Gastrocnemius medialis (tissue), 4 donors: Measurements from ENCODE around the gene FAM3D.

Experiments
- CTCF ChIP-seq, 5 experiments: fragments of 450-650 bp in 3 of 5; fragments of 200-600 bp in 2 of 5; sonication (generic) in 2 of 5; IDR thresholded peaks in 4 of 5; conservative IDR thresholded peaks in 1 of 5; 1 replicate in 4 of 5; 2 replicates in 1 of 5; pipeline ENCODE4 v1.5.1; 2016 to 2019; ENCODE audit warnings: antibody characterized with exemption in 5 of 5, mild to moderate bottlenecking in 3 of 5, moderate library complexity in 3 of 5
- POLR2A ChIP-seq, 2 donors: fragments of 450-650 bp; IDR thresholded peaks; one replicate each; pipeline ENCODE4 v1.6.1; 2017; ENCODE audit warnings: antibody characterized with exemption in 2 of 2, mild to moderate bottlenecking in 2 of 2, moderate library complexity in 2 of 2

- TF ChIP-seq CTCF (IDR thresholded peaks at IDR 0.05 in 4 of 5, conservative IDR thresholded peaks at IDR 0.05 in 1 of 5) (no peak), POLR2A (IDR thresholded peaks at IDR 0.05) (no peak)
Observed at GRCh38 chr3:58686847-58687246, 20.3 kb upstream of the FAM3D start.
